SK-N-SH (cell line): ENCODE results near the gene TSHZ2. TPM values are rescaled to one million over a fixed set of nuclear protein-coding genes. Genes with fewer than 3 reads are reported as not detected.

Experiments
- CTCF ChIA-PET: fragments of 300-600, 350-600 bp; formaldehyde crosslinking; extraction: SDS; loops from one replicate; lab custom pipeline; 2021; lab: Yijun Ruan, JAX
- POLR2A ChIA-PET: fragments of 350-600 bp; sonication (Branson Sonifier 250); formaldehyde crosslinking; extraction: SDS; loops from one replicate; lab custom pipeline; 2020; ENCODE audit warnings: antibody characterized with exemption, inconsistent platforms; lab: Yijun Ruan, JAX
- DNase-seq: peaks from one replicate; pipeline ENCODE4 v3.0.0; 2012
- H2AFZ ChIP-seq: fragments of 200-600 bp; sonication (generic); 2 replicates; pipeline ENCODE4 v1.8.1; 2016; ENCODE audit warnings: antibody characterized with exemption, mild to moderate bottlenecking, low read depth
- H3F3A ChIP-seq: fragments of 200-600 bp; sonication (generic); replicated peaks from 2 replicates; pipeline ENCODE3; 2016; ENCODE audit warnings: antibody characterized with exemption, mild to moderate bottlenecking; ENCODE audit not compliant: insufficient read depth
- H3K27ac ChIP-seq, 2 experiments: fragments of 200-500 bp in 1 of 2; fragments of 200-600 bp in 1 of 2; sonication (Bioruptor generic) in 1 of 2; sonication (generic), shearing (Covaris generic) in 1 of 2; 2 replicates each; pipeline versions ENCODE4 v1.5.1 to v1.6.1; 2014 to 2016; ENCODE audit warnings: low read depth in 2 of 2, inconsistent platforms in 1 of 2, low read length in 1 of 2, mild to moderate bottlenecking in 1 of 2, mixed read lengths in 1 of 2
- H3K27me3 ChIP-seq: fragments of 200-600 bp; sonication (generic), shearing (Covaris generic); 2 replicates; pipeline ENCODE4 v1.6.1; 2016; ENCODE audit warnings: mixed run types; ENCODE audit not compliant: insufficient read depth
- H3K36me3 ChIP-seq, 2 experiments: fragments of 200-500 bp in 1 of 2; fragments of 200-600 bp in 1 of 2; sonication (Bioruptor generic) in 1 of 2; sonication (generic) in 1 of 2; replicated peaks in 1 of 2; 2 replicates each; pipeline versions ENCODE3 to v1.5.1; 2014 to 2016; ENCODE audit warnings: low read length in 1 of 2, mild to moderate bottlenecking in 1 of 2; ENCODE audit not compliant: insufficient read depth in 2 of 2, control insufficient read depth in 1 of 2
- H3K4me1 ChIP-seq, 2 experiments: fragments of 200-500 bp in 1 of 2; fragments of 200-600 bp in 1 of 2; sonication (Bioruptor generic) in 1 of 2; sonication (generic), shearing (Covaris generic) in 1 of 2; 2 replicates each; pipeline versions ENCODE4 v1.5.1 to v1.6.1; 2014 to 2016; ENCODE audit warnings: low read depth in 1 of 2, low read length in 1 of 2, mixed run types in 1 of 2; ENCODE audit not compliant: insufficient read depth in 2 of 2, control insufficient read depth in 1 of 2
- H3K4me2 ChIP-seq: fragments of 200-600 bp; sonication (generic), shearing (Covaris generic); 2 replicates; pipeline ENCODE4 v1.6.1; 2017; ENCODE audit warnings: mixed run types
- H3K4me3 ChIP-seq, 2 experiments: fragments of 200-500 bp in 1 of 2; fragments of 200-600 bp in 1 of 2; sonication (Bioruptor generic) in 1 of 2; sonication (generic), shearing (Covaris generic) in 1 of 2; 2 replicates each; pipeline versions ENCODE4 v1.5.1 to v1.8.1; 2014 to 2016; ENCODE audit warnings: low read depth in 2 of 2, inconsistent platforms in 1 of 2, low read length in 1 of 2, mild to moderate bottlenecking in 1 of 2, mixed read lengths in 1 of 2, moderate library complexity in 1 of 2
- H3K79me2 ChIP-seq: fragments of 200-600 bp; sonication (generic); 2 replicates; pipeline ENCODE4 v1.8.1; 2017; ENCODE audit warnings: mild to moderate bottlenecking; ENCODE audit not compliant: insufficient read depth
- H3K9ac ChIP-seq: fragments of 200-600 bp; sonication (generic); 2 replicates; pipeline ENCODE4 v1.6.1; 2017; ENCODE audit warnings: mixed run types
- H3K9me2 ChIP-seq: fragments of 200-600 bp; sonication (generic); 2 replicates; pipeline ENCODE4 v1.6.1; 2017; ENCODE audit warnings: mixed run types
- H3K9me3 ChIP-seq: fragments of 200-600 bp; sonication (generic); 2 replicates; pipeline ENCODE4 v1.6.1; 2017; ENCODE audit warnings: mixed run types, mild to moderate bottlenecking, moderate library complexity
- H4K20me1 ChIP-seq: fragments of 200-600 bp; sonication (generic); 2 replicates; pipeline ENCODE4 v1.6.1; 2017; ENCODE audit warnings: mild to moderate bottlenecking, mixed run types; ENCODE audit not compliant: insufficient read depth
- EP300 ChIP-seq, 2 experiments: IDR thresholded peaks; 2 replicates each; pipeline versions ENCODE4 v1.4.0 to v1.6.1; 2012; ENCODE audit warnings: borderline replicate concordance in 1 of 2, low read depth in 1 of 2, low read length in 1 of 2
- FOSL2 ChIP-seq: IDR thresholded peaks from 2 replicates; pipeline ENCODE4 v1.4.0; 2012; ENCODE audit warnings: low read depth, mild to moderate bottlenecking, moderate library complexity, borderline replicate concordance
- FOXM1 ChIP-seq: IDR thresholded peaks from 2 replicates; pipeline ENCODE4 v1.4.0; 2012; ENCODE audit warnings: low read depth, mild to moderate bottlenecking
- GATA2 ChIP-seq: sonication (generic); formaldehyde crosslinking; IDR thresholded peaks from 2 replicates; pipeline ENCODE4 v1.5.0; 2020; ENCODE audit warnings: mild to moderate bottlenecking, missing genetic modification reagents
- IRF3 ChIP-seq: fragments of 150-350 bp; IDR thresholded peaks from 2 replicates; pipeline ENCODE4 v1.6.1; 2016; ENCODE audit warnings: mild to moderate bottlenecking, low read depth, low read length
- NFIC ChIP-seq: IDR thresholded peaks from 2 replicates; pipeline ENCODE4 v1.4.0; 2012; ENCODE audit warnings: borderline replicate concordance
- POLR2AphosphoS5 ChIP-seq: IDR thresholded peaks from 2 replicates; pipeline ENCODE4 v1.6.1; 2012; ENCODE audit warnings: low read depth, low read length
- RFX5 ChIP-seq: IDR thresholded peaks from 2 replicates; pipeline ENCODE4 v1.6.1; 2012; ENCODE audit warnings: mild to moderate bottlenecking, improper control_type of control experiment, low read length
- TCF12 ChIP-seq: IDR thresholded peaks from 2 replicates; pipeline ENCODE4 v1.4.0; 2012
- ZBTB33 ChIP-seq: IDR thresholded peaks from 2 replicates; pipeline ENCODE4 v1.4.0; 2012; ENCODE audit warnings: low read depth, borderline replicate concordance
- WGBS: methylation state at CpG from one replicate; pipeline ENCODE4 v1.1.6; 2017; ENCODE audit warnings: low lambda C conversion rate; 5-methylcytosine and 5-hydroxymethylcytosine counted together
- polyA plus RNA-seq, 3 experiments: library from polyadenylated mRNA; depleted of rRNA; stranded (reverse); fragments of >200 nt; gene quantifications; 2 replicates each; pipeline ENCODE4 v1.2.3, GENCODE V29; 2012
- TF ChIP-seq, protein P1 (sequence below): fragments of 200-600 bp; sonication (generic); IDR thresholded peaks from 2 replicates; pipeline ENCODE4 v1.6.1; 2017; ENCODE audit warnings: antibody characterized with exemption, mild to moderate bottlenecking, moderate library complexity
- TF ChIP-seq, protein P2 (sequence below): IDR thresholded peaks from 2 replicates; pipeline ENCODE4; 2012
- TF ChIP-seq, protein P3 (sequence below): IDR thresholded peaks from 2 replicates; pipeline ENCODE4 v1.4.0; 2012; ENCODE audit warnings: low read depth

Gene TSHZ2
- polyA plus RNA-seq, 1 of the 3 experiments (the other 2 are of a cell fraction): 0.13 TPM

GRCh38 chr20:53403029-53403428, 430.9 kb downstream of the TSHZ2 start:
- Histone ChIP-seq H3K4me3 (no peak overlapping the region), H3K27ac (no peak overlapping the region), H4K20me1 (no peaks in the 10 kb centered on the region), H3F3A (no peaks in the 10 kb centered on the region), H3K9me2 (no peaks in the 10 kb centered on the region), H3K36me3 (no peaks in the 10 kb centered on the region), H3K79me2 (no peaks in the 10 kb centered on the region), H3K27me3 (no peaks in the 10 kb centered on the region), H2AFZ (no peak overlapping the region), H3K4me2 (no peak overlapping the region), H3K9ac (no peak overlapping the region), H3K4me1 (no peaks in the 10 kb centered on the region; a peak in 1 of 4 replicates), H3K9me3 (no peaks in the 10 kb centered on the region)
- ChIA-PET POLR2A (no interaction called here), CTCF (interaction anchor here (0.5 kb wide), 1 partner anchor 891 kb away, joined by 3 read pairs; no protein-coding TSS in a partner anchor)
- DNase-seq: no peak
- WGBS: 71% methylated on average over 5 of the region's 5 CpGs
- no peak for TF ChIP-seq TCF12
- TF ChIP-seq EP300 (IDR thresholded peaks at IDR 0.05; ENCODE audit: borderline replicate concordance in 1 of 2, low read depth in 1 of 2, low read length in 1 of 2): no peak
- no peak for TF ChIP-seq IRF3
- TF ChIP-seq RFX5: no peak
- TF ChIP-seq, protein P1, sequence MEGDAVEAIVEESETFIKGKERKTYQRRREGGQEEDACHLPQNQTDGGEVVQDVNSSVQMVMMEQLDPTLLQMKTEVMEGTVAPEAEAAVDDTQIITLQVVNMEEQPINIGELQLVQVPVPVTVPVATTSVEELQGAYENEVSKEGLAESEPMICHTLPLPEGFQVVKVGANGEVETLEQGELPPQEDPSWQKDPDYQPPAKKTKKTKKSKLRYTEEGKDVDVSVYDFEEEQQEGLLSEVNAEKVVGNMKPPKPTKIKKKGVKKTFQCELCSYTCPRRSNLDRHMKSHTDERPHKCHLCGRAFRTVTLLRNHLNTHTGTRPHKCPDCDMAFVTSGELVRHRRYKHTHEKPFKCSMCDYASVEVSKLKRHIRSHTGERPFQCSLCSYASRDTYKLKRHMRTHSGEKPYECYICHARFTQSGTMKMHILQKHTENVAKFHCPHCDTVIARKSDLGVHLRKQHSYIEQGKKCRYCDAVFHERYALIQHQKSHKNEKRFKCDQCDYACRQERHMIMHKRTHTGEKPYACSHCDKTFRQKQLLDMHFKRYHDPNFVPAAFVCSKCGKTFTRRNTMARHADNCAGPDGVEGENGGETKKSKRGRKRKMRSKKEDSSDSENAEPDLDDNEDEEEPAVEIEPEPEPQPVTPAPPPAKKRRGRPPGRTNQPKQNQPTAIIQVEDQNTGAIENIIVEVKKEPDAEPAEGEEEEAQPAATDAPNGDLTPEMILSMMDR: no peak
- no peak for TF ChIP-seq POLR2AphosphoS5
- no peak for TF ChIP-seq ZBTB33
- no peak for TF ChIP-seq GATA2 (CRISPR knock-in tag)
- TF ChIP-seq, protein P2, sequence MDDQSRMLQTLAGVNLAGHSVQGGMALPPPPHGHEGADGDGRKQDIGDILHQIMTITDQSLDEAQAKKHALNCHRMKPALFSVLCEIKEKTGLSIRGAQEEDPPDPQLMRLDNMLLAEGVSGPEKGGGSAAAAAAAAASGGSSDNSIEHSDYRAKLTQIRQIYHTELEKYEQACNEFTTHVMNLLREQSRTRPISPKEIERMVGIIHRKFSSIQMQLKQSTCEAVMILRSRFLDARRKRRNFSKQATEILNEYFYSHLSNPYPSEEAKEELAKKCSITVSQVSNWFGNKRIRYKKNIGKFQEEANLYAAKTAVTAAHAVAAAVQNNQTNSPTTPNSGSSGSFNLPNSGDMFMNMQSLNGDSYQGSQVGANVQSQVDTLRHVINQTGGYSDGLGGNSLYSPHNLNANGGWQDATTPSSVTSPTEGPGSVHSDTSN: no peak
- no peak for TF ChIP-seq NFIC
- TF ChIP-seq FOSL2: no peak
- TF ChIP-seq, protein P3, sequence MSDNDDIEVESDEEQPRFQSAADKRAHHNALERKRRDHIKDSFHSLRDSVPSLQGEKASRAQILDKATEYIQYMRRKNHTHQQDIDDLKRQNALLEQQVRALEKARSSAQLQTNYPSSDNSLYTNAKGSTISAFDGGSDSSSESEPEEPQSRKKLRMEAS: no peak
- TF ChIP-seq FOXM1: no peak
